ENCODE results near the gene CKB. TPM values are rescaled to one million over a fixed set of nuclear protein-coding genes. Genes with fewer than 3 reads are reported as not detected.

The CKB gene
- total and polyA plus RNA-seq, 9 of the 15 experiments (the other 6 are each of a cell fraction or from before 2014, with no cell fraction given), result 23.9 to 692 (median 132) TPM

- no peak for TF ChIP-seq ZBTB33 (CRISPR knock-in tag; IDR thresholded peaks at IDR 0.05)
- TF ChIP-seq MLLT1 (IDR thresholded peaks at IDR 0.05), result no peak
- TF ChIP-seq ZBTB8A (IDR thresholded peaks at IDR 0.05; ENCODE audit: partially characterized antibody), result no peak
- no peak for TF ChIP-seq ZNF212 (CRISPR knock-in tag; IDR thresholded peaks at IDR 0.05)
- no peak for TF ChIP-seq CHAMP1 (IDR thresholded peaks at IDR 0.05)
- no peak for TF ChIP-seq NCOA1 (IDR thresholded peaks at IDR 0.05; ENCODE audit: low read depth)
- no peak for TF ChIP-seq ZNF431 (CRISPR knock-in tag; IDR thresholded peaks at IDR 0.05)
- TF ChIP-seq ZHX1 (conservative IDR thresholded peaks at IDR 0.05; ENCODE audit: low read length), result no peak
- TF ChIP-seq CLOCK (CRISPR knock-in tag; IDR thresholded peaks at IDR 0.05; ENCODE audit: borderline replicate concordance), result no peak
- Histone ChIP-seq H3K4me1 (replicated peaks in 1 of 2; ENCODE audit: control insufficient read depth in 2 of 2, insufficient read depth in 2 of 2, low read length in 2 of 2) (peaks cover 30 to 68% of the 10 kb centered on the region in 2 experiments), H3K9me1 (ENCODE audit: control insufficient read depth, insufficient read depth, low read length) (no peaks in the 10 kb centered on the region), H3K9me3 (replicated peaks; ENCODE audit: control insufficient read depth, insufficient read depth, low read depth, low read length) (no peaks in the 10 kb centered on the region), H3K4me2 (ENCODE audit: insufficient read depth, low read length) (no peak overlapping the region), H3K79me2 (ENCODE audit: control insufficient read depth, insufficient read depth, low read length) (peaks cover 20% of the 10 kb centered on the region), H3K36me3 (ENCODE audit: control insufficient read depth, insufficient read depth, low read length) (peaks cover 26% of the 10 kb centered on the region; the same call in 1 of the 3 replicates), H3K4me3 (no peak overlapping the region), H3K9ac (ENCODE audit: insufficient read depth in 1 of 2, low read depth in 2 of 2, low read length in 2 of 2) (no peak overlapping the region), H3K27me3 (ENCODE audit: control insufficient read depth in 2 of 2, insufficient read depth in 2 of 2, low read length in 2 of 2) (no peaks in the 10 kb centered on the region), H2AFZ (ENCODE audit: low read depth, low read length) (no peak overlapping the region), H3K27ac (ENCODE audit: extremely low read depth, low read depth, low read length) (no peak overlapping the region), H4K20me1 (replicated peaks; ENCODE audit: control insufficient read depth, insufficient read depth, low read length) (peaks cover 13% of the 10 kb centered on the region; the same call in 1 of the 2 replicates)
- intact Hi-C loops (cut with micrococcal nuclease), result loop anchor here (5.0 kb wide), 1 partner anchor 45 kb away; the partner anchor contains the start of genes BAG5 and COA8
- BruUV-seq (replicated peaks), result no TSS peak
- ATAC-seq (no peak), FAIRE-seq (no peak), DNase-seq (ENCODE audit: extremely low read depth in 1 of 4, low spot score in 3 of 4) (no peak)
- CTCF ChIA-PET (ENCODE audit: low intra/inter-chr PET ratio), result interaction anchor here (2.7 kb wide), 1 partner anchor 29 kb away, joined by 19 read pairs; no protein-coding TSS in a partner anchor
- 83% methylated on average over 4 of the region's 10 CpGs for WGBS (ENCODE audit: insufficient coverage, low coverage, missing lambda C conversion rate)
- POLR2A ChIA-PET, result no interaction called here
- in situ Hi-C loops (cut with MboI), result no loop called here
Measured at GRCh38 chr14:103517174-103517566, 5.5 kb downstream of the CKB start.
